Keratinocyte (primary cell): ENCODE data around the gene LHFPL6. TPM values are rescaled to one million over a fixed set of nuclear protein-coding genes. Genes with fewer than 3 reads are reported as not detected.
A peak's percentile ranks its signal among the peaks of the same experiment; 100 is the strongest.

Experiments
- DNase-seq: peaks from one replicate; pipeline ENCODE4 v3.0.0-alpha.2; 2011; ENCODE audit warnings: low read depth, missing footprints, low spot score
- FAIRE-seq: peaks from 2 replicates; lab custom pipeline; 2011; peaks lifted over from hg19 to GRCh38; lab: Jason Lieb, UNC
- H2AFZ ChIP-seq: 2 replicates; pipeline ENCODE4 v1.6.0; 2012; ENCODE audit warnings: low read length, control low read depth, inconsistent platforms; ENCODE audit not compliant: control insufficient read depth
- H3K27ac ChIP-seq: 2 replicates; pipeline ENCODE4 v1.5.1; 2011; ENCODE audit warnings: low read length; ENCODE audit not compliant: control insufficient read depth, insufficient read depth
- H3K27me3 ChIP-seq: 3 replicates; pipeline ENCODE4 v1.6.0; 2011; ENCODE audit warnings: low read length; ENCODE audit not compliant: control insufficient read depth, insufficient read depth; ENCODE audit errors: extremely low read depth
- H3K36me3 ChIP-seq, 2 experiments: 2 replicates in 1 of 2; 3 replicates in 1 of 2; pipeline ENCODE4 v1.5.1; 2011; ENCODE audit warnings: low read length in 2 of 2, mild to moderate bottlenecking in 1 of 2; ENCODE audit not compliant: control insufficient read depth in 2 of 2, insufficient read depth in 2 of 2; ENCODE audit errors: extremely low read depth in 1 of 2
- H3K4me1 ChIP-seq: 3 replicates; pipeline ENCODE4 v1.5.1; 2011; ENCODE audit warnings: low read length; ENCODE audit not compliant: control insufficient read depth, insufficient read depth; ENCODE audit errors: extremely low read depth
- H3K4me2 ChIP-seq: 3 replicates; pipeline ENCODE4 v1.6.0; 2011; ENCODE audit warnings: low read depth, low read length; ENCODE audit not compliant: control insufficient read depth, insufficient read depth; ENCODE audit errors: extremely low read depth
- H3K4me3 ChIP-seq, 3 experiments: fragments of 200-600 bp in 1 of 3; sonication (generic) in 1 of 3; 2 replicates in 2 of 3; 3 replicates in 1 of 3; pipeline ENCODE4 v1.5.1; 2011 to 2016; ENCODE audit warnings: low read length in 3 of 3, mild to moderate bottlenecking in 3 of 3, control low read depth in 2 of 3, inconsistent platforms in 1 of 3, low read depth in 1 of 3, mixed read lengths in 1 of 3, mixed run types in 1 of 3, moderate library complexity in 1 of 3; ENCODE audit not compliant: control insufficient read depth in 2 of 3, insufficient read depth in 2 of 3; ENCODE audit errors: extremely low read depth in 1 of 3
- H3K79me2 ChIP-seq: 2 replicates; pipeline ENCODE4 v1.6.0; 2012; ENCODE audit warnings: low read length; ENCODE audit not compliant: control insufficient read depth, insufficient read depth
- H3K9ac ChIP-seq: 3 replicates; pipeline ENCODE4 v1.6.0; 2011; ENCODE audit warnings: low read length; ENCODE audit not compliant: control insufficient read depth, insufficient read depth; ENCODE audit errors: extremely low read depth
- H3K9me1 ChIP-seq: 3 replicates; pipeline ENCODE4 v1.6.0; 2011; ENCODE audit warnings: low read length; ENCODE audit not compliant: control insufficient read depth, insufficient read depth; ENCODE audit errors: extremely low read depth
- H3K9me3 ChIP-seq: 2 replicates; pipeline ENCODE4 v1.5.1; 2012; ENCODE audit warnings: low read depth, low read length; ENCODE audit not compliant: control insufficient read depth
- H4K20me1 ChIP-seq: 3 replicates; pipeline ENCODE4 v1.6.0; 2011; ENCODE audit warnings: low read length; ENCODE audit not compliant: control insufficient read depth, insufficient read depth; ENCODE audit errors: extremely low read depth
- CTCF ChIP-seq, 3 experiments: IDR thresholded peaks in 1 of 3; conservative IDR thresholded peaks in 1 of 3; optimal IDR thresholded peaks in 1 of 3; 2 replicates in 2 of 3; 3 replicates in 1 of 3; pipeline versions ENCODE3 to v1.5.1; 2011; ENCODE audit warnings: low read length in 3 of 3, mild to moderate bottlenecking in 3 of 3, moderate library complexity in 2 of 3, control low read depth in 1 of 3, inconsistent platforms in 1 of 3; ENCODE audit not compliant: insufficient read depth in 2 of 3; ENCODE audit errors: extremely low read depth in 1 of 3
- EZH2 ChIP-seq: IDR thresholded peaks from one replicate; pipeline ENCODE4 v1.6.1; 2012; ENCODE audit warnings: inconsistent platforms, mild to moderate bottlenecking, low read length, moderate library complexity
- dilution Hi-C: fragments of 300-500 bp; cut with MboI; formaldehyde crosslinking; loops from one replicate; pipeline ENCODE4 v1.7.0; 2020; ENCODE audit warnings: low sequenced_read_pairs; ENCODE audit not compliant: extremely low pct_ligation_motif_present
- polyA plus RNA-seq, 5 experiments: library from polyadenylated mRNA; depleted of rRNA in 3 of 5; stranded (reverse) in 3 of 5; stranded (forward) in 1 of 5; unstranded in 1 of 5; fragments of >200 nt; gene quantifications; 1 replicate in 1 of 5; 2 replicates in 3 of 5; 3 replicates in 1 of 5; pipeline versions ENCODE4 v1.2.1 to v1.2.3, GENCODE V29; 2011 to 2012; ENCODE audit warnings: missing spikeins in 2 of 5, low read depth in 1 of 5, low replicate concordance in 1 of 5

The LHFPL6 gene
- polyA plus RNA-seq, 1 donor (not counting 4 experiments of a cell fraction or from before 2014, with no cell fraction given): 15.8 TPM

DNA sequence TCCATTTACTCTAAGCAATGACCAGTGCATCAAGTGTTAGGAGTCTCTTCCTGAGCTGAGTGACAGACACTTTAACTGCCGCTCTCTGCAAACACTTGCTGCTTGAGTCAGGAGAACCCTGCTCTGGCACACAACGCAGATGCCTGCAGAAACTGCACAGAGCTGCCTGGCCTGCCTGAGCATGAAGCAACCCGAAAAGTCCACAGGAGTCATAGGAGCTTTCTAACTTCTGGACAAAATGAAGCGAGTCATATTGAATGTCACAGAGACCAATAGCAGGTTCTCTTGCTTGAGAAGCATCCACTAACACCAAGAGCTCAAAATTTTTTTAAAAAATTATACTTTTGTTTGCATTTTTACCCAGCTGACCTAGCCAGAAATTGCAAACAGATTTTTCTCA, 232.4 kb downstream of the LHFPL6 start:
- dilution Hi-C loops: no loop called here
- Histone ChIP-seq H3K9ac (no peak overlapping the region), H3K9me1 (no peaks in the 10 kb centered on the region), H3K9me3 (no peaks in the 10 kb centered on the region), H3K4me1 (peaks cover 20% of the 10 kb centered on the region), H4K20me1 (no peaks in the 10 kb centered on the region), H3K79me2 (no peaks in the 10 kb centered on the region), H3K36me3 (no peaks in the 10 kb centered on the region), H3K4me2 (no peak overlapping the region), H3K27me3 (no peaks in the 10 kb centered on the region), H3K27ac (no peak overlapping the region), H3K4me3 (no peak overlapping the region), H2AFZ (no peak overlapping the region)
- DNase-seq (peak; percentile 9), FAIRE-seq (peak; percentile 66)
- TF ChIP-seq EZH2 (no peak), CTCF (optimal IDR thresholded peaks at IDR 0.05 in 1 of 3, IDR thresholded peaks at IDR 0.05 in 1 of 3, conservative IDR thresholded peaks at IDR 0.05 in 1 of 3; ENCODE audit: extremely low read depth in 1 of 3, insufficient read depth in 2 of 3, low read length in 3 of 3) (no peak)

DNA sequence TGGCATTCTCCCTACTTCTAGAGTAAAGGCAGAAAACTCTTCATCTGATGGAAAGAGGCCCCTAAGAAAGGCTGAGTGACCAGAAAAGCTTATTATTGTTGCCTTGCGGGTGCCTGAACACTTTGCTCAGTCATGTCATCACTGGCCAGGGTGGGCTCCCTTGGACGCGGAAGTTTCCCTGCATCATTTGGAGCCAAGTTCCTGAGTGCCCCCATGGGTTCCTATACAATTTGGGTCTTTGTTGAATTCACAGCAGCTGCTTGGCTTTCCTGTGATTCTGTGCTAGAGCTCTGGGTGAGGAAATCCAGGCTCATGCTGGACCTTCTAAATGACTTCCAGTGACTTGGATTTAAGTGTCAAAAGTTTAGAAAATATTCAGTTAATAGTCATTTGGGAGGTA, 232.9 kb downstream of the LHFPL6 start:
- Histone ChIP-seq H3K9me3 (no peaks in the 10 kb centered on the region), H3K27ac (no peak overlapping the region), H3K4me1 (peaks cover 18% of the 10 kb centered on the region), H3K36me3 (no peaks in the 10 kb centered on the region), H3K4me3 (no peak overlapping the region), H3K9ac (no peak overlapping the region), H3K79me2 (no peaks in the 10 kb centered on the region), H3K4me2 (no peak overlapping the region), H3K9me1 (no peaks in the 10 kb centered on the region), H2AFZ (no peak overlapping the region), H3K27me3 (no peaks in the 10 kb centered on the region), H4K20me1 (no peaks in the 10 kb centered on the region)
- dilution Hi-C loops: no loop called here
- no peak for DNase-seq
- FAIRE-seq: no peak
- TF ChIP-seq CTCF (optimal IDR thresholded peaks at IDR 0.05 in 1 of 3, IDR thresholded peaks at IDR 0.05 in 1 of 3, conservative IDR thresholded peaks at IDR 0.05 in 1 of 3; ENCODE audit: extremely low read depth in 1 of 3, insufficient read depth in 2 of 3, low read length in 3 of 3) (no peak), EZH2 (no peak)
